Karpas-422 (cell line): ENCODE results near the gene LYPLA2. TPM values are rescaled to one million over a fixed set of nuclear protein-coding genes. Genes with fewer than 3 reads are reported as not detected.
A peak's percentile ranks its signal among the peaks of the same experiment; 100 is the strongest.

Source experiments
- DNase-seq: peaks from one replicate; pipeline ENCODE4 v3.0.0-alpha.2; 2015
- H2AFZ ChIP-seq: fragments of 200-600 bp; sonication (generic); 2 replicates; pipeline ENCODE4 v1.6.1; 2014; ENCODE audit warnings: antibody characterized with exemption, low read length, mixed read lengths
- H3K27ac ChIP-seq: fragments of 200-600 bp; sonication (generic); 2 replicates; pipeline ENCODE4 v1.5.1; 2014; ENCODE audit warnings: mild to moderate bottlenecking, low read length, moderate library complexity
- H3K27me3 ChIP-seq: fragments of 200-600 bp; sonication (generic); 2 replicates; pipeline ENCODE4 v1.6.1; 2014; ENCODE audit warnings: low read length, mixed read lengths
- H3K36me3 ChIP-seq: fragments of 200-600 bp; sonication (generic); 2 replicates; pipeline ENCODE4 v1.6.1; 2014; ENCODE audit warnings: low read length, mixed read lengths; ENCODE audit not compliant: insufficient read depth
- H3K4me1 ChIP-seq: fragments of 200-600 bp; sonication (generic); 2 replicates; pipeline ENCODE4 v1.6.1; 2014; ENCODE audit warnings: mild to moderate bottlenecking, low read length, mixed read lengths
- H3K4me2 ChIP-seq: fragments of 200-600 bp; sonication (generic); 2 replicates; pipeline ENCODE4 v1.6.1; 2014; ENCODE audit warnings: low read length, low read depth, mild to moderate bottlenecking; ENCODE audit not compliant: poor library complexity, severe bottlenecking
- H3K4me3 ChIP-seq: fragments of 200-600 bp; sonication (generic); 2 replicates; pipeline ENCODE4 v1.5.1; 2014; ENCODE audit warnings: mild to moderate bottlenecking, antibody characterized with exemption, low read length, mixed read lengths
- H3K79me2 ChIP-seq: fragments of 200-600 bp; sonication (generic); 2 replicates; pipeline ENCODE4 v1.6.1; 2014; ENCODE audit warnings: mild to moderate bottlenecking, low read length, mixed read lengths
- H3K9ac ChIP-seq: fragments of 200-600 bp; sonication (generic); 2 replicates; pipeline ENCODE4 v1.6.0; 2014; ENCODE audit warnings: low read length
- H3K9me2 ChIP-seq: fragments of 200-600 bp; sonication (generic), shearing (Covaris generic); replicated peaks from 2 replicates; pipeline ENCODE4 v1.6.0; 2014; ENCODE audit warnings: mild to moderate bottlenecking, low read length, moderate library complexity; ENCODE audit not compliant: insufficient read depth
- H3K9me3 ChIP-seq: fragments of 300-700, 200-600 bp; sonication (generic); 2 replicates; pipeline ENCODE4 v1.6.1; 2014; ENCODE audit warnings: low read length, mixed read lengths
- H4K20me1 ChIP-seq: fragments of 200-600 bp; sonication (generic); 2 replicates; pipeline ENCODE4 v1.6.1; 2014; ENCODE audit warnings: mild to moderate bottlenecking, antibody characterized with exemption, low read length, low read depth; ENCODE audit not compliant: insufficient read depth
- total RNA-seq: library from RNA; depleted of rRNA; stranded (reverse); fragments of >200 nt; shearing (Covaris generic); gene quantifications from 2 replicates; pipeline ENCODE4 v1.2.3, GENCODE V29; 2014; ENCODE audit warnings: low replicate concordance

LYPLA2 gene
- total RNA-seq, 1 experiment from 2014 or later: 43.1 TPM

- Histone ChIP-seq H2AFZ (no peak overlapping the region), H3K9ac (no peak overlapping the region), H3K36me3 (no peaks in the 10 kb centered on the region), H3K4me2 (no peak overlapping the region), H3K79me2 (peaks cover 22% of the 10 kb centered on the region), H3K9me3 (no peaks in the 10 kb centered on the region), H3K4me1 (peaks cover 27% of the 10 kb centered on the region), H4K20me1 (peaks cover 6% of the 10 kb centered on the region; the same call in 1 of the 2 replicates), H3K27ac (no peak overlapping the region), H3K9me2 (no peaks in the 10 kb centered on the region), H3K4me3 (no peak overlapping the region), H3K27me3 (no peaks in the 10 kb centered on the region)
- DNase-seq: no peak
These were observed 5.7 kb downstream of the LYPLA2 start for GRCh38 chr1:23796466-23797271.

- Histone ChIP-seq H2AFZ (no peak overlapping the region), H3K27ac (no peak overlapping the region), H4K20me1 (no peaks in the 10 kb centered on the region), H3K9ac (no peak overlapping the region), H3K4me3 (no peak overlapping the region), H3K9me3 (no peaks in the 10 kb centered on the region), H3K4me2 (no peak overlapping the region), H3K36me3 (no peaks in the 10 kb centered on the region), H3K4me1 (peaks cover 22% of the 10 kb centered on the region), H3K79me2 (peaks cover 12% of the 10 kb centered on the region), H3K9me2 (no peaks in the 10 kb centered on the region), H3K27me3 (no peaks in the 10 kb centered on the region)
- DNase-seq: no peak
These were observed 6.8 kb downstream of the LYPLA2 start for GRCh38 chr1:23797478-23798448.

- H3K36me3 ChIP-seq: no peaks in the 10 kb centered on the region
- H3K9me3 ChIP-seq: no peaks in the 10 kb centered on the region
- H3K9ac ChIP-seq: no peak overlapping the region
- H3K4me2 ChIP-seq: peak overlapping the region; percentile 90
- no peak overlapping the region for H3K27ac ChIP-seq
- H3K4me1 ChIP-seq: peaks cover 22% of the 10 kb centered on the region
- no peaks in the 10 kb centered on the region for H3K9me2 ChIP-seq
- no peak overlapping the region for H2AFZ ChIP-seq
- no peaks in the 10 kb centered on the region for H3K27me3 ChIP-seq
- no peak for DNase-seq
- peaks cover 8% of the 10 kb centered on the region; the same call in 1 of the 2 replicates for H3K79me2 ChIP-seq
- no peak overlapping the region for H3K4me3 ChIP-seq
- H4K20me1 ChIP-seq: no peaks in the 10 kb centered on the region
These were observed 7.8 kb downstream of the LYPLA2 start for GRCh38 chr1:23798662-23799142.

GRCh38 chr1:23799255-23799569 lies 8.3 kb downstream of the LYPLA2 start:
- Histone ChIP-seq H3K4me1 (peaks cover 22% of the 10 kb centered on the region), H3K79me2 (peaks cover 8% of the 10 kb centered on the region; the same call in 1 of the 2 replicates), H3K4me3 (peak overlapping the region; percentile 94; the same call in 1 of the 2 replicates), H3K9ac (peak overlapping the region; percentile 94), H2AFZ (no peak overlapping the region), H3K4me2 (peak overlapping the region; percentile 90), H3K9me2 (no peaks in the 10 kb centered on the region), H3K27ac (0 out of 2 replicates have a peak overlapping the region, but pooled peaks have one; percentile 21), H4K20me1 (no peaks in the 10 kb centered on the region), H3K9me3 (no peaks in the 10 kb centered on the region), H3K27me3 (no peaks in the 10 kb centered on the region), H3K36me3 (no peaks in the 10 kb centered on the region)
- DNase-seq: no peak

- H3K36me3 ChIP-seq: no peaks in the 10 kb centered on the region
- 0 out of 2 replicates have a peak overlapping the region, but pooled peaks have one; percentile 21 for H3K27ac ChIP-seq
- no peak overlapping the region for H2AFZ ChIP-seq
- H3K9me3 ChIP-seq: no peaks in the 10 kb centered on the region
- H3K9me2 ChIP-seq: no peaks in the 10 kb centered on the region
- peak overlapping the region; percentile 94 for H3K4me3 ChIP-seq
- H3K27me3 ChIP-seq: no peaks in the 10 kb centered on the region
- no peaks in the 10 kb centered on the region for H4K20me1 ChIP-seq
- peak overlapping the region; percentile 90 for H3K4me2 ChIP-seq
- H3K4me1 ChIP-seq: peaks cover 22% of the 10 kb centered on the region
- peak overlapping the region; percentile 94 for H3K9ac ChIP-seq
- H3K79me2 ChIP-seq: peaks cover 8% of the 10 kb centered on the region; the same call in 1 of the 2 replicates
- DNase-seq: peak; percentile 61
These were observed 8.8 kb downstream of the LYPLA2 start for GRCh38 chr1:23799570-23800399.

GRCh38 chr1:23800400-23801337 lies 9.7 kb downstream of the LYPLA2 start, which contains the start of gene GALE:
TSS of gene GALE (minus strand) at chr1:23800754. CDS start at chr1:23799007, 1,747 bp downstream.
- Histone ChIP-seq H2AFZ (no peak within 1 kb of the TSS), H3K79me2 (peaks cover 8% of the 10 kb centered on the region; the same call in 1 of the 2 replicates), H3K36me3 (no peaks in the 10 kb centered on the region), H3K4me2 (peak within 1 kb of the TSS; percentile 90), H3K4me3 (peak within 1 kb of the TSS; percentile 94), H3K27me3 (no peaks in the 10 kb centered on the region), H4K20me1 (no peaks in the 10 kb centered on the region), H3K27ac (peak within 1 kb of the TSS; percentile 49; the same call in 1 of the 2 replicates), H3K9me3 (no peaks in the 10 kb centered on the region), H3K9ac (peak within 1 kb of the TSS; percentile 94), H3K9me2 (no peaks in the 10 kb centered on the region), H3K4me1 (peaks cover 22% of the 10 kb centered on the region)
- peak; percentile 98 for DNase-seq

GRCh38 chr1:23801338-23801748 lies 10.4 kb downstream of the LYPLA2 start:
- Histone ChIP-seq H2AFZ (no peak overlapping the region), H4K20me1 (no peaks in the 10 kb centered on the region), H3K9me3 (no peaks in the 10 kb centered on the region), H3K27ac (no peak overlapping the region), H3K79me2 (peaks cover 8% of the 10 kb centered on the region; the same call in 1 of the 2 replicates), H3K9ac (peak overlapping the region; percentile 94), H3K4me2 (peak overlapping the region; percentile 83), H3K36me3 (no peaks in the 10 kb centered on the region), H3K4me3 (peak overlapping the region; percentile 94), H3K4me1 (peaks cover 22% of the 10 kb centered on the region), H3K9me2 (no peaks in the 10 kb centered on the region), H3K27me3 (no peaks in the 10 kb centered on the region)
- DNase-seq: no peak
